Natural killer cell (primary cell): ENCODE results near the gene TGM2. TPM values are rescaled to one million over a fixed set of nuclear protein-coding genes. Genes with fewer than 3 reads are reported as not detected.

Experiments used
- ATAC-seq, 3 donors: fragments of 150-1000 bp in 2 of 3; fragments of 200-7000 bp in 1 of 3; cut with Tn5 transposase; 1 replicate in 1 of 3; 2 replicates in 2 of 3; pipeline ENCODE4 v1.10.0; 2021; ENCODE audit warnings: mild to moderate bottlenecking in 2 of 3, moderate library complexity in 2 of 3
- DNase-seq, 2 donors: peaks; one replicate each; pipeline versions ENCODE4 v3.0.0 to v3.0.0-alpha.2; 2013 to 2021; ENCODE audit warnings: mixed read lengths in 1 of 2
- H3K27ac ChIP-seq: one replicate; pipeline ENCODE4 v1.5.1; 2013; ENCODE audit warnings: mild to moderate bottlenecking, low read length
- H3K27me3 ChIP-seq: one replicate; pipeline ENCODE4 v1.6.1; 2013; ENCODE audit warnings: low read length; ENCODE audit not compliant: control insufficient read depth, insufficient read depth
- H3K36me3 ChIP-seq: one replicate; pipeline ENCODE4 v1.6.1; 2013; ENCODE audit warnings: low read length; ENCODE audit not compliant: control insufficient read depth, insufficient read depth
- H3K4me1 ChIP-seq: one replicate; pipeline ENCODE4 v1.6.1; 2013; ENCODE audit warnings: low read length; ENCODE audit not compliant: control insufficient read depth, insufficient read depth
- H3K4me3 ChIP-seq: one replicate; pipeline ENCODE4 v1.5.1; 2013; ENCODE audit warnings: low read length
- H3K9me3 ChIP-seq: one replicate; pipeline ENCODE4 v1.6.1; 2013; ENCODE audit warnings: low read length; ENCODE audit not compliant: control insufficient read depth, insufficient read depth
- H3K27ac Mint-ChIP-seq, 2 donors: one replicate each; pipeline ENCODE4 v1.8.0; 2022; ENCODE audit warnings: mild to moderate bottlenecking in 2 of 2, mixed read lengths in 2 of 2, moderate library complexity in 1 of 2
- H3K27me3 Mint-ChIP-seq, 2 donors: one replicate each; pipeline ENCODE4 v1.8.0; 2022; ENCODE audit warnings: low read depth in 2 of 2, mixed read lengths in 2 of 2
- H3K36me3 Mint-ChIP-seq: one replicate; pipeline ENCODE4 v1.8.0; 2022; ENCODE audit warnings: mixed read lengths
- H3K4me1 Mint-ChIP-seq, 2 donors: one replicate each; pipeline ENCODE4 v1.8.0; 2022; ENCODE audit warnings: mixed read lengths in 2 of 2
- H3K4me3 Mint-ChIP-seq: one replicate; pipeline ENCODE4 v1.8.0; 2022; ENCODE audit warnings: mild to moderate bottlenecking, moderate library complexity, mixed read lengths
- H3K9me3 Mint-ChIP-seq, 2 donors: one replicate each; pipeline ENCODE4 v1.8.0; 2022; ENCODE audit warnings: mixed read lengths in 2 of 2
- CTCF ChIP-seq: fragments of 200-600 bp; IDR thresholded peaks from one replicate; pipeline ENCODE4 v1.8.0; 2022; ENCODE audit warnings: antibody characterized with exemption
- WGBS: methylation state at CpG from one replicate; pipeline ENCODE4 v1.1.7; 2013; ENCODE audit warnings: missing lambda C conversion rate; ENCODE audit not compliant: insufficient coverage; 5-methylcytosine and 5-hydroxymethylcytosine counted together
- intact Hi-C: fragments of 100-400 bp; cut with micrococcal nuclease; formaldehyde crosslinking; loops from one replicate; pipeline ENCODE4 v1.14.2; 2022
- total RNA-seq, 4 donors: library from RNA; stranded (reverse); fragments of 120-200 nt in 1 of 4; gene quantifications; one replicate each; pipeline versions ENCODE4 v1.2.3 to v1.2.4, GENCODE V29; 2013 to 2022

The TGM2 gene
- total RNA-seq, 3 donors from 2014 or later (not counting 1 experiment from before 2014, with no cell fraction given): 0.33 TPM; not detected in 1

GRCh38 chr20:38141204-38141888 lies 23.7 kb downstream of the TGM2 start:
- Histone ChIP-seq H3K27ac (no peak overlapping the region), H3K27me3 (no peaks in the 10 kb centered on the region), H3K4me3 (no peak overlapping the region), H3K4me1 (peaks cover 15% of the 10 kb centered on the region), H3K9me3 (no peaks in the 10 kb centered on the region), H3K36me3 (no peaks in the 10 kb centered on the region)
- 91% methylated on average over 23 of the region's 23 CpGs for WGBS
- Mint-ChIP-seq H3K9me3 (no peaks in the 10 kb centered on the region), H3K36me3 (no peaks in the 10 kb centered on the region), H3K4me3 (no peak overlapping the region), H3K27me3 (no peaks in the 10 kb centered on the region), H3K4me1 (no peaks in the 10 kb centered on the region), H3K27ac (no peak overlapping the region)
- no peak for TF ChIP-seq CTCF
- ATAC-seq (no peak), DNase-seq (no peak)
- intact Hi-C loops: no loop called here

GRCh38 chr20:38139977-38140753 lies 24.9 kb downstream of the TGM2 start:
- Histone ChIP-seq H3K36me3 (no peaks in the 10 kb centered on the region), H3K27ac (no peak overlapping the region), H3K4me1 (peaks cover 15% of the 10 kb centered on the region), H3K4me3 (no peak overlapping the region), H3K27me3 (no peaks in the 10 kb centered on the region), H3K9me3 (no peaks in the 10 kb centered on the region)
- H3K27me3 Mint-ChIP-seq: no peaks in the 10 kb centered on the region
- no peak overlapping the region for H3K27ac Mint-ChIP-seq
- H3K4me3 Mint-ChIP-seq: no peak overlapping the region
- ATAC-seq (no peak), DNase-seq (no peak)
- intact Hi-C loops: no loop called here
- TF ChIP-seq CTCF: no peak
- WGBS: 84% methylated on average over 11 of the region's 12 CpGs
- H3K4me1 Mint-ChIP-seq: no peaks in the 10 kb centered on the region
- no peaks in the 10 kb centered on the region for H3K36me3 Mint-ChIP-seq
- no peaks in the 10 kb centered on the region for H3K9me3 Mint-ChIP-seq

- Histone ChIP-seq H3K4me1 (peaks cover 15% of the 10 kb centered on the region), H3K4me3 (no peak overlapping the region), H3K27ac (no peak overlapping the region), H3K9me3 (no peaks in the 10 kb centered on the region), H3K27me3 (no peaks in the 10 kb centered on the region), H3K36me3 (no peaks in the 10 kb centered on the region)
- no peaks in the 10 kb centered on the region for H3K36me3 Mint-ChIP-seq
- ATAC-seq (no peak), DNase-seq (no peak)
- no peak for TF ChIP-seq CTCF
- H3K4me1 Mint-ChIP-seq: peaks cover 0 to 4% of the 10 kb centered on the region in 2 donors
- H3K27ac Mint-ChIP-seq: no peak overlapping the region
- 93% methylated on average over 24 of the region's 25 CpGs for WGBS
- H3K4me3 Mint-ChIP-seq: no peak overlapping the region
- H3K9me3 Mint-ChIP-seq: no peaks in the 10 kb centered on the region
- no peaks in the 10 kb centered on the region for H3K27me3 Mint-ChIP-seq
- intact Hi-C loops: no loop called here
Observed at GRCh38 chr20:38139156-38139912, 25.7 kb downstream of the TGM2 start.
